Glomerular endothelial cell (primary cell): Measurements from ENCODE around the gene PCNP. TPM values are rescaled to one million over a fixed set of nuclear protein-coding genes. Genes with fewer than 3 reads are reported as not detected.
"Not testable (repeated sequence)": the region's sequence is repeated elsewhere in the genome, so short reads cannot be mapped to it uniquely, and the experiment has no call there.

Experiments
- DNase-seq: peaks from one replicate; pipeline ENCODE4 v3.0.0-alpha.2; 2011; ENCODE audit warnings: low read depth, low spot score; ENCODE audit errors: extremely low read depth
- total RNA-seq: library from RNA; depleted of rRNA; stranded (reverse); fragments of >200 nt; gene quantifications from 2 replicates; pipeline ENCODE4 v1.2.3, GENCODE V29; 2015

PCNP gene
- total RNA-seq, 1 donor from 2014 or later, result 71.0 TPM

- peak; percentile 63 for DNase-seq
These were observed 12.2 kb upstream of the PCNP start, which contains the start of gene TRMT10C for GRCh38 chr3:101561630-101562328. Gene TRMT10C, plus strand, starts transcription at chr3:101561868. Its CDS starts 2,914 bp downstream, at chr3:101564782.

- no peak for DNase-seq
These were observed 6.3 kb upstream of the PCNP start for GRCh38 chr3:101567528-101568317.

- no peak for DNase-seq
These were observed 2.7 kb upstream of the PCNP start for GRCh38 chr3:101571028-101571895.

- DNase-seq, result no peak
These were observed 570 bp downstream of the PCNP start for GRCh38 chr3:101574388-101575112.

GRCh38 chr3:101577286-101577685 is 3.3 kb downstream of the PCNP start:
- DNase-seq, result no peak

- no peak for DNase-seq
These were observed 14.6 kb downstream of the PCNP start for GRCh38 chr3:101588616-101589015.

- DNase-seq, result peak; percentile 16
These were observed 17.1 kb downstream of the PCNP start for GRCh38 chr3:101591071-101591470.

GRCh38 chr3:101602731-101603130 is 28.8 kb downstream of the PCNP start:
- no peak for DNase-seq

- DNase-seq, result no peak
These were observed 29.2 kb downstream of the PCNP start for GRCh38 chr3:101603184-101603583.

GRCh38 chr3:101605398-101605797 is 31.4 kb downstream of the PCNP start:
- not testable (repeated sequence) for DNase-seq

- no peak for DNase-seq
These were observed 37.0 kb downstream of the PCNP start for GRCh38 chr3:101611023-101611422.

- not testable (repeated sequence) for DNase-seq
These were observed 39.0 kb downstream of the PCNP start for GRCh38 chr3:101613014-101613413.

GRCh38 chr3:101615525-101615924 is 41.5 kb downstream of the PCNP start:
- no peak for DNase-seq

- no peak for DNase-seq
These were observed 43.5 kb downstream of the PCNP start for GRCh38 chr3:101617478-101617877.

GRCh38 chr3:101618726-101619125 is 44.7 kb downstream of the PCNP start:
- DNase-seq, result no peak

GRCh38 chr3:101619734-101620133 is 45.8 kb downstream of the PCNP start:
- no peak for DNase-seq

GRCh38 chr3:101623656-101624055 is 49.7 kb downstream of the PCNP start:
- DNase-seq, result no peak

- no peak for DNase-seq
These were observed 50.9 kb downstream of the PCNP start for GRCh38 chr3:101624857-101625256.

- no peak for DNase-seq
These were observed 51.9 kb downstream of the PCNP start for GRCh38 chr3:101625879-101626278.

- DNase-seq, result no peak
These were observed 55.2 kb downstream of the PCNP start for GRCh38 chr3:101629219-101629618.
